DND-41 (cell line): Measurements from ENCODE around the gene MVB12B.

Source experiments
- ATAC-seq: fragments of 200-7000 bp; cut with Tn5 transposase; 3 replicates; pipeline ENCODE4 v1.9.1; 2021; ENCODE audit warnings: low read depth; ENCODE audit not compliant: insufficient read depth
- DNase-seq: peaks from one replicate; pipeline ENCODE4 v3.0.0-alpha.2; 2020
- H2AFZ ChIP-seq: 2 replicates; pipeline ENCODE4 v1.6.0; 2012; ENCODE audit warnings: low read depth, low read length
- H3K27ac ChIP-seq: 2 replicates; pipeline ENCODE4 v1.5.1; 2012; ENCODE audit warnings: low read length, inconsistent platforms
- H3K27me3 ChIP-seq: fragments of 200-600 bp; sonication (generic); 2 replicates; pipeline ENCODE4 v1.6.0; 2012; ENCODE audit warnings: low read length, mild to moderate bottlenecking, inconsistent platforms; ENCODE audit not compliant: insufficient read depth, poor library complexity
- H3K36me3 ChIP-seq: 2 replicates; pipeline ENCODE4 v1.5.1; 2012; ENCODE audit warnings: low read length, inconsistent platforms; ENCODE audit not compliant: insufficient read depth
- H3K4me1 ChIP-seq: 2 replicates; pipeline ENCODE4 v1.5.1; 2012; ENCODE audit warnings: mild to moderate bottlenecking, low read length; ENCODE audit not compliant: insufficient read depth
- H3K4me2 ChIP-seq: 2 replicates; pipeline ENCODE4 v1.6.0; 2012; ENCODE audit warnings: mild to moderate bottlenecking, moderate library complexity, low read length, inconsistent platforms; ENCODE audit not compliant: insufficient read depth
- H3K4me3 ChIP-seq, 2 experiments: fragments of 200-600 bp in 1 of 2; shearing (Covaris generic) in 1 of 2; 2 replicates each; pipeline ENCODE4 v1.5.1; 2012 to 2016; ENCODE audit warnings: inconsistent platforms in 2 of 2, low read length in 2 of 2, mild to moderate bottlenecking in 2 of 2, low read depth in 1 of 2, moderate library complexity in 1 of 2
- H3K79me2 ChIP-seq: 2 replicates; pipeline ENCODE4 v1.6.0; 2012; ENCODE audit warnings: low read length, inconsistent platforms; ENCODE audit not compliant: insufficient read depth
- H3K9ac ChIP-seq: 2 replicates; pipeline ENCODE4 v1.6.0; 2012; ENCODE audit warnings: low read depth, mild to moderate bottlenecking, inconsistent platforms, low read length, moderate library complexity
- H3K9me3 ChIP-seq: 2 replicates; pipeline ENCODE4 v1.5.1; 2012; ENCODE audit warnings: low read length, moderate library complexity, mild to moderate bottlenecking, inconsistent platforms; ENCODE audit not compliant: insufficient read depth, severe bottlenecking
- H4K20me1 ChIP-seq: 2 replicates; pipeline ENCODE4 v1.6.0; 2012; ENCODE audit warnings: low read length; ENCODE audit not compliant: insufficient read depth
- CTCF ChIP-seq: IDR thresholded peaks from 2 replicates; pipeline ENCODE4 v1.5.1; 2012; ENCODE audit warnings: borderline replicate concordance, low read length, moderate library complexity, mild to moderate bottlenecking; ENCODE audit not compliant: poor library complexity, severe bottlenecking; ENCODE audit errors: extremely low read depth
- EZH2 ChIP-seq: IDR thresholded peaks from 3 replicates; pipeline ENCODE4 v1.6.1; 2012; ENCODE audit warnings: borderline replicate concordance, low read depth, mild to moderate bottlenecking, moderate library complexity, low read length, inconsistent platforms; ENCODE audit not compliant: severe bottlenecking

The MVB12B gene

GRCh38 chr9:126505697-126506346 is 179.2 kb downstream of the MVB12B start:
- no peaks in the 10 kb centered on the region for H3K36me3 ChIP-seq

GRCh38 chr9:126506361-126507317 is 180.0 kb downstream of the MVB12B start:
- Histone ChIP-seq H3K79me2 (no peaks in the 10 kb centered on the region), H3K36me3 (no peaks in the 10 kb centered on the region), H3K9me3 (no peaks in the 10 kb centered on the region), H3K27ac (no peak overlapping the region), H2AFZ (no peak overlapping the region), H4K20me1 (no peaks in the 10 kb centered on the region), H3K9ac (no peak overlapping the region), H3K4me2 (no peak overlapping the region), H3K4me1 (no peaks in the 10 kb centered on the region), H3K27me3 (peaks cover 3% of the 10 kb centered on the region), H3K4me3 (no peak overlapping the region)
- ATAC-seq, result no peak
- no peak for TF ChIP-seq CTCF
- no peak for TF ChIP-seq EZH2
- no peak for DNase-seq

More at GRCh38 chr9:126505697-126506346, 179.2 kb downstream of the MVB12B start:
- Histone ChIP-seq H3K4me3 (no peak overlapping the region), H4K20me1 (no peaks in the 10 kb centered on the region), H3K4me1 (no peaks in the 10 kb centered on the region), H2AFZ (no peak overlapping the region), H3K9me3 (no peaks in the 10 kb centered on the region), H3K4me2 (no peak overlapping the region), H3K27ac (no peak overlapping the region), H3K9ac (no peak overlapping the region), H3K27me3 (no peaks in the 10 kb centered on the region), H3K79me2 (no peaks in the 10 kb centered on the region)
- TF ChIP-seq CTCF (no peak), EZH2 (no peak)
- ATAC-seq, result no peak
- DNase-seq, result no peak

- Histone ChIP-seq H3K9ac (no peak overlapping the region), H3K36me3 (no peaks in the 10 kb centered on the region), H3K27ac (no peak overlapping the region), H3K4me1 (no peaks in the 10 kb centered on the region), H3K27me3 (peaks cover 3% of the 10 kb centered on the region), H2AFZ (no peak overlapping the region), H3K4me3 (no peak overlapping the region), H4K20me1 (no peaks in the 10 kb centered on the region), H3K4me2 (no peak overlapping the region), H3K79me2 (no peaks in the 10 kb centered on the region), H3K9me3 (no peaks in the 10 kb centered on the region)
- no peak for ATAC-seq
- no peak for DNase-seq
- TF ChIP-seq CTCF, result no peak
- TF ChIP-seq EZH2, result no peak
These were observed 180.9 kb downstream of the MVB12B start for GRCh38 chr9:126507318-126508109.
